Right hindlimb (tissue), 1 donor: Measurements from ENCODE around the gene SLC26A8.

Experiments used
- DNase-seq: peaks from one replicate; pipeline ENCODE4 v3.0.0-alpha.2; 2018

SLC26A8 gene, protein sequence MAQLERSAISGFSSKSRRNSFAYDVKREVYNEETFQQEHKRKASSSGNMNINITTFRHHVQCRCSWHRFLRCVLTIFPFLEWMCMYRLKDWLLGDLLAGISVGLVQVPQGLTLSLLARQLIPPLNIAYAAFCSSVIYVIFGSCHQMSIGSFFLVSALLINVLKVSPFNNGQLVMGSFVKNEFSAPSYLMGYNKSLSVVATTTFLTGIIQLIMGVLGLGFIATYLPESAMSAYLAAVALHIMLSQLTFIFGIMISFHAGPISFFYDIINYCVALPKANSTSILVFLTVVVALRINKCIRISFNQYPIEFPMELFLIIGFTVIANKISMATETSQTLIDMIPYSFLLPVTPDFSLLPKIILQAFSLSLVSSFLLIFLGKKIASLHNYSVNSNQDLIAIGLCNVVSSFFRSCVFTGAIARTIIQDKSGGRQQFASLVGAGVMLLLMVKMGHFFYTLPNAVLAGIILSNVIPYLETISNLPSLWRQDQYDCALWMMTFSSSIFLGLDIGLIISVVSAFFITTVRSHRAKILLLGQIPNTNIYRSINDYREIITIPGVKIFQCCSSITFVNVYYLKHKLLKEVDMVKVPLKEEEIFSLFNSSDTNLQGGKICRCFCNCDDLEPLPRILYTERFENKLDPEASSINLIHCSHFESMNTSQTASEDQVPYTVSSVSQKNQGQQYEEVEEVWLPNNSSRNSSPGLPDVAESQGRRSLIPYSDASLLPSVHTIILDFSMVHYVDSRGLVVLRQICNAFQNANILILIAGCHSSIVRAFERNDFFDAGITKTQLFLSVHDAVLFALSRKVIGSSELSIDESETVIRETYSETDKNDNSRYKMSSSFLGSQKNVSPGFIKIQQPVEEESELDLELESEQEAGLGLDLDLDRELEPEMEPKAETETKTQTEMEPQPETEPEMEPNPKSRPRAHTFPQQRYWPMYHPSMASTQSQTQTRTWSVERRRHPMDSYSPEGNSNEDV

DNA sequence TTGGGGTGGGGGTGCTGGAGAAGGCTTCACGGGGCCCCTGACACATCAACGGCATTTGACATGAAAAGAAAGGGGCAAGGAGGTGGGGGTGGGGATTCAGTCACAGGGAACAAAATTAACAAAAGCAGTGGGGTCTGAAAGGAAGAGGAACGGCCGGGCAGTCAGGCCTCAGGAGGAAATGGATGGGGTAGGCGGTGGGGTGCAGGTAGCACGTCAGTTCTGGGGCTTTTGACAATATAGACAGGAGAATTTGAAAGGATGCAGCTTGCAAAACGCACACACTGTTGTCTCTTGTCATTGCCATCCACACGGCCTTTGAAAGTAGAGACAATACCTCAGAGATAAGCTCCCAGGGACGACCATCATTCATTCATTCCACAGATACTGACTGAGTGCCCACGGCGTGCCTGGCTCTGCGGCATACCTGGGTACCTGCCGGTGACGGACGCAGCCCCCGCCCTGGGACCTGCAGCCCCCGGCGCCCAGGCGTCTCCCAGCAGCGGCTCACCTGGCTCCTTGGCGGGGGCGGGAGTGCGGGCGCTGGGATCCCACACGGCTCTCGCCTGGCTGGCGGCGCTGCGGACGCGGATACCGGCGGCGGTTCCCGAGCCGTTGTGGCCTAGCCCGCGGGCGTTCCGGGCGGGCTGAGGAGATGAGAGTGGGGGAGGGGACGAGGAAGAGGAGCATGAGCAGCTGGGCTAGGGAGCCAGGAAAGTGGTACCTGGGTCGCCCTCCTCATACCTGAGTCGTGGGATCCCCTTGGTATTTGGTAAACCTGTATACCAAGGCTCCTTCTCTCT lies at the start of gene SLC26A8:
Gene SLC26A8, minus strand, starts transcription at position 646 of the 800 bp plus-strand sequence. CDS start 4,934 bp downstream, outside the sequence.
- DNase-seq, result no peak

DNA sequence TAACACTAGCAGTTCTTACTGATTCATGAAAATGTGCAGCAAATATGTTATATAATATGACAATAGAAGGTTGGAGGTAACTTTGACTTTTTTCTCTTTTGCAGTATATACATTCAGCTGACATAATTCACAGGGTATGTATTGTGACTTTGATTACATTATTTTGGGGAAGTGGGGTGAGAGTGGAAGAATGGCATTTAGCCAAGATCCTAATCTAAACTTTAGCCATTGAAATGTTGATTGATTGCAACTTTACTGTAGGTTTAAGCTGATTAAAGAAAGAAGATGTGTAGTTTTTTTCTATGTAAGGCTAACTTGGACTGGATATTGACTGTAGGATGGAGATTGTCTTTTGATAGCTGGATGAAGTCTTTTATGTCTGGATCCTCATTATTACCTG lies 49.1 kb upstream of the SLC26A8 start:
- DNase-seq, result no peak

DNA sequence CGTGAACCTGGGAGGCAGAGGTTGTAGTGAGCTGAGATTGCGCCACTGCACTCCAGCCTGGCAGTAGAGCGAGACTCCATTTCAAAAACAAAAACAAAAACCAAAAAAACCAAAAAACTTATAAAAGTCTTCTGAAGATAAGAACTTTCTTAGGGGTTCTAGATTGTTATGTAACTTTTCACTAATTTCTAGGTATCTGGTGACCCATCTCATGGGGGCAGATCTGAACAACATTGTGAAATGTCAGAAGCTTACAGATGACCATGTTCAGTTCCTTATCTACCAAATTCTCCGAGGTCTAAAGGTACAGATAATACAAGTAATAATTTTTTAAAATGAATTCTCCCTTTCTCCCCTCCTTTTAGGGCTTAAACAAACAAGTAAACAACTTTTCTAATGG lies 48.2 kb upstream of the SLC26A8 start:
- no peak for DNase-seq

DNA sequence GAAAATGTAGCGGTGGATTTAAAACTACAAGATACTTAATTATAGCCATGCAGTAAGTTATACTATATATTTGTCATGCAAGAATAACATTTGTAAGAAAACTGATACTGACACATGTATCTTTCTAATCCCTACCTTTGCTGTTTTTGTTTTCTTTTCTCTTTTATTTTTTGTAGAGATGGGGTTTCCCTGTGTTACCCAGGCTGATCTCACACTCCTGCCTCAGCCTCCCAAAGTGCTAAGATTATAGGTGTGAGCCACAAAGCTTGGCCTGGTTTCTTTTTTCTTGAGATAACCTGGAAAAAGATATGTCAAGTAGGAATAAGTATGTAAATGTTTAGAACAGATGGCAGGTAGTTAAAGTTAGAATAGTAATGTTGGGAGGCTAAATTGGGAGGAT lies 47.3 kb upstream of the SLC26A8 start:
- no peak for DNase-seq

DNA sequence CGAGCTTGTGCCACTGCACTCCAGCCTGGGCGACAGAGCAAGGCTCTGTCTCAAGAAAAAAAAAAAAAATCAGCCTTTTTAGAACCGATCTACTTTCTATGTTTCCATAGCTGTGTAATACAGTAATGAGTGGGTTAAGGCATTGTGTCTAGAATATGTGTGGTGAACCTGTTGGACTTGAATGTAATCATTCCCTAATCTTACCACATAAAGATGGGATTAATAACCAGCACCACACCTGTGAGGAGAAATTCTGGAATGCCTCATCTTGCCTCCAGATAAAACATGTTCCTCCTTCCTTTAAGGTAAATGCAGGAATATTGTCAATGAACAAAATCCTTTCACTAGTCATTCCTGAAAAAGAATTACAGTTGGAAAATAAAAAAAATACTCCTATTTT lies 46.8 kb upstream of the SLC26A8 start:
- no peak for DNase-seq

DNA sequence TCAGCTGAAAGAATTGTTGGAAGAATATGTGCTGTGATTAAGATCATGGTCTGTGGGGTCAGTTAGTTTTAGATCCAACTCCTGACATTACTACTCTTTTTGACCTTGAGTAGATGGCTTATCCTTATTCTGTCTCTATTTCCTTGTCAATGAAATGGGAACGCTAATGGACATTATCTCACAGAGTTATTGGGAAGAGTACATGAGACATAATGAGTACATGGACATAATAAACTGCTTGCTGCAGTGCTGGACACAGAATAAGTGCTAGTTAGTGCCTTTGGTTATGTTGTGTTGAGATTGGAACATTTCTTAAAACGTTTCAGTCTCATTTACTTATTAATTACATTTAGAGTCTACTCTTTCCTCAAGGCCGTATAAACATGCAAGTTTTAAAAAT lies 45.8 kb upstream of the SLC26A8 start:
- no peak for DNase-seq

DNA sequence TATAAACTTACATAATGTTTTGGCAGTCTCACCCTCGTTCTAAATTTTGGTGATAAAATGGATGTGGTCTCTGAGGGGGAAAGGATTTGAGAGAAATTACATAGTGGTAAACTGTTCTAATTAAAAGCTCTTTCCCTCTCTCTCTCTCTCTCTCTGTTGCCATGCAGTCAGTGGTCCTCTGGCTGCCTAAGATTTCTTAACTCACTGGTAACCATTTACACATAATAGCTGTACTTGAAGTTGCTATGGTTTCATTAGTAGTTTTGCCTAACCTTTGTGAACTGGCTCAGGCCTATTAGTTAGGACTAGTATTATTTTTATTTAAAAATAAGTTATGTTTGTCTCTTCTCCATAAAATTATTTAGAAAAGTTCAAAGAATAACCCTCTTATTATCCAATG lies 45.1 kb upstream of the SLC26A8 start:
- DNase-seq, result no peak

DNA sequence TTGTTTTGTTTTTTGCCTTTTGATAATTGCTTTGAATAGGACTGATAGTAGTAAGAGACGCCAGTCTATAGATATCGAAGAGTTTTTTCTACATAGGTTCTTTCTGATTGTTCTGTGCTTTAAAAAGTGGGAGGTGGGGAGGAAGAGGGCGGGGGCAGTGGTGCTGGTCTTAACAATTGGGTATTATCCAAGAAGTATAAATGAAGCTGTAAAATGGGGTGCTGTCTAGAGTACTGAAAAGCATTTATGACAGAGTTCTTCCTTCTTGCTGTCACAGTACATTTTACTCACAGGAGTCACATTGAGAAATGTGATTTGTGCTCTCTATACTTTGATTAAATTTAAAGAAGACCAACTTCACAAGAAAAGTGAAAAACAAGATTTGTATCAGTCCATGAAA lies 44.1 kb upstream of the SLC26A8 start:
- DNase-seq, result no peak

DNA sequence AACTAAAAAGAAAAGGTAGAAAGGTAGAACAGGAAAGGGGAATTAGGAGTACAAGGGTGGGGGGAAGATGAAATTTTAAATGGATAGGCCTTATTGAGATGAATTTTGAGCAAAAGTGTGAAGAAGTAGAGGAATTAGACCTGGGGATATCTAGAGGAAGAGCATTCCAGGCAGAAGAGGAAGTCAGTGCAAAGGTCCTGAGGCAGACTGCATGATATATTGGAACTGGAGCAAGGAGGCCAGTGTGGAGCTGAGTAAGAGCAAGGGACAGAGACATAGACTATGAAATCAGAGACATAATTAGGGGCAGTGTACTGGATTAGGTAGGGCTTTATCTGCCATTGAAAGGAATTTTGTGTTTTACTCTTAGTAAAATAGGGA lies 43.6 kb upstream of the SLC26A8 start:
- DNase-seq, result no peak

DNA sequence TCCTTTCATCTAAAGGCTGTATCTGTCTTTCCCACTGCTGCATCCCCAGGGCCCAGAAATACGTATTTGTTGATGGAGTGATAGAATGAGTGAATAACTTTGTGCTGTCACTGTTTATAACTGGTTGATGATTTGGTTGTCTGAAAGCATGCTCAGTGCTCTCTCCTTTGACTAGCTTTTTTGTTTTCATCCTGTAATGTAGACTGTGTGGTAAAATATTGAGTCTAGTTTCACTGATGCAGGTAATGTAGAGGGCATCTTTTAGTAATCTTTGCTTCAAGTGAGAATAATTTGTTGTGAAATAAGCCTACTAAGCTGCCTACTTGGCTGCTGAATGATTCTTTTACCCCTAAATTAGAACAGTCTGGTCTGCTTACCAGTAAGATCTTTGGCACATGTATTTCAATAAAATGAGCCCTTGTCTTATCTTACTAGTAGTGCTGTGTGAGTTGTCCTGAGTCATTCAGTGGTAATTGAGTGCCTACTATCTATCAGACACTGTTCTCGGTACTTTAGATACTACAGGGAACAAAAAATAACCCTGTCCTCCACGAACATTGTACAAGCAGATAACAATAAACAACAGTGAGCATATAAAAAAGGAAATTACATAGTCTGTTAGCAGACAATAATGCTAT lies 43.1 kb upstream of the SLC26A8 start:
- no peak for DNase-seq

DNA sequence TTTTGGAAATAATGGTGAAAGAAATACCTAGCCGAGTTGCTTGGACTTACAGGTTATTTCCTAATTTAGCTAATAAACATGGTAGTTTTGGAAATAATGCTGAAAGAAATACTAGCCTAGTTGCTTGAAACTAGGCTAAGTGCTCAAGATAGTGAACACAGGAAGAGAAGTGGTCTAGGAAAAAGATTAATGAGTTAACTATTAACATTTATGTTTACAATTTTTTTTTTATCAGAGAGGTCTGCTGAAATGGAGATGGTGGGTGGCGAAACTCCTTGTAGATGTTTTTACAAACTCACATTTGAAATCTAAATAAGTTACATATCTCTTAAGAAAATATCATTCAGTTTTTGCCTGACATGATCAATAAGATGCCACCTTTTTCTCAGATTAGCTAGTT lies 42.4 kb upstream of the SLC26A8 start:
- no peak for DNase-seq

DNA sequence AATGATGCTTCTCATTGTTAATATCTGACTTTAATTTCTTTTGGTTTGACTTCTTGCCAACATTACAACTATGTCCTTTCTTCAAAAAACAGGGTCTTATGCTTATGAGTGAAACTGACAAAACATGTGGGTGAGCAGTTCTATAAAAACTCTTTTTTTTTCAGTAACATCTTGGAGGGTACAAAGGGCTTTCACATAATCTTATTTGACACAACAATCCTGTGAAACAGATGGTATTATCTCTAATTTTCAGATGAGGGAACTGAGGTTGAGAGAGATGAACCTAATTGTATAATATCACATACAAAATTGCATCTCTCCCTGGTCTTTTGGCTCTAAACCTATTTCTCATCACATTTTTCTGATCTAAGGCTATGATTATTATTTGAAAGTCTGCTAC lies 41.5 kb upstream of the SLC26A8 start:
- no peak for DNase-seq

DNA sequence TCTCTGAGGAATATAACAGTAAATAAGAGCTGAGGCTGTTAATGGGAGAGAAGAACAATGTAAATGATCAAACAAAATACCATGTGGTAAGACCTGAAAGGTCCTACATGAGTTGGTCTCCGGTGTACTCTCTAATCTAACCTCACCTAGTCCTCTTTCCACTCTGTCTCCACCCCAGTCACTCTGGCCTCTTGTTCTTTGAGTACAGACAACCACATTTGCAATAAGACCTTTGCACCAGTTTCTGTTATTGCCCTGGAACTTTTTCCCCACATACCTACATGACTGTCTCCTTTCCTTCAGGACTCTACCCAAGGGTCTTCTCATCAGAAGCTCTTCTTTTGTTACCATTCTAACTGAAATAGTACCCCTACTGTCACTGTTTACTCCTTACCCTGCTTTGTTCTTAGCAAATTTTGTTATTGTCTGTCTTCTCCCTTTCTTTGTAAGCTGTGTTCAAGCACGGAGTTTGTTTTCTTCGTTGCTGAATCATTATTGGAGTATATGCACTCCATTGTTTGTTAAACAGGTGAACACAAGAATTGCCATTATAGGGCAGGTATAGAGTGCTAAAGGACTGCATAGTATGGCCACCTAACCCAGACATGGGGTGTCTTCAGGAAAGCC lies 40.4 kb upstream of the SLC26A8 start:
- DNase-seq, result no peak

DNA sequence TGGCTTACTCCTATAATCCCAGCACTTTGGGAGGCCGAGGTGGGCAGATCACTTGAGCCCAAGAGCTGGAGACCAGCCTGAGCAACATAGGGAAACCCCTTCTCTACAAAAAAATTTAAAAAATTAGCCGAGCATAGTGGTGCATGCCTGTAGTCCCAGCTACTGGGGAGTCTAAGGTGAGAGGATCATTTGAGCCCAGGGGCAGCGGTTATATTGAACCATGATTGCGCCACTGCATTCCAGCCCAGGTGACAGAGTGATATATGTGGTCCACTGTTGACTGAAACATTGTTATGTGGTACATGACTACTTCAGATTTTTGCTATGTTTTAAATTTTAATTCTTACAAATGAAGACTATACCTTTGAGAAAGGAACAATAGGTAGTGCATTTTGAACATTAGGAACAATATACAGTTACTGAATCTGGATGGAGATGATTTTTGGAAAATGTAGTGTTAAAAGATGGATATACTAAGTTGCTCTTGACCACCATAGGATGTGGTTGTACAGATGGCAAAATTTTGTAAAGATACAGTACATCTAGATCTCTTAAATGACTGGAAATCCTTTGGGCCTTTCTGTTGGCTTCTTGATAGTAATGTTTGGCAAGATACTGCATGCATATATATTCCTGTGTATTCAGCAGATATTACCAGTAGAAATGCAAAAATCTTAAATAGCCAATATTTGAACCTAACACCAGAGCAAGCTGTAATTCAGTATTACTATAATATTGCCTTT lies 39.0 kb upstream of the SLC26A8 start:
- DNase-seq, result no peak

DNA sequence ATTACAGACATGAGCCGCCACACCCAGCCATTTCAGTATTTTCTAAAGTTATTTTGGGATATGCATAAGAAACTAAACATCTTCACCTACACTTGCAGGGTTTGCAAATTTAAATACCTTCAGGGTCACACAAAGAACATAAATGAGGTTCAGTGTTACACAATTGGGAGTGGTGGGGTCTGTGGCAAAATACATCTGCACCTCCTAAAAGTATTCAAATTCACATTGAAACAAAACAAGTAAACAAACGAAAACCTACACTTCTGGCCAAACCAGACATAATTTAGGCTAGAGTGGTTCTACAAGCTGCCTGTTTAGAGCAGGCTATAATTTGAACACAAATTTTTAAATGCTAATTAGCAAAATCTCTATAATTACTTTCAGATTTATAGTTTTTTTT lies 37.8 kb upstream of the SLC26A8 start:
- DNase-seq, result no peak

DNA sequence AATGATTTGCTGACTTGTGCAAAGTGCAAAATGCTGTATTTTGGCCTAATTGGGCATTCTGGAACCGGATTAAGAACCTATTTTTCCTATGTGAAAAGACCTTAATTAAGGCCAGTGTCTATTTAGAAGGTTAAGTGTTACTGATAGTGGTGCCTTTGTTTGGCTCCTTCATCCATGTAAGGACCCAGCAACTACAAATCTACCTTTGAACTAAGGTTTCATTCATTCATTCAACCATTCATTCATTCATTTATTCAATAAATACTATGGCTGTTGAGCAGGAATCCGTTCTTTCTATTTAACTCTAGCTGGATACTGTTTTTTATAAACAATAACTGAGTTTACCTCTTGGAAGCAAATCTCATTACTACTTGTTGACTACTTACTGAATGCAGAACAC lies 36.8 kb upstream of the SLC26A8 start:
- DNase-seq, result no peak

DNA sequence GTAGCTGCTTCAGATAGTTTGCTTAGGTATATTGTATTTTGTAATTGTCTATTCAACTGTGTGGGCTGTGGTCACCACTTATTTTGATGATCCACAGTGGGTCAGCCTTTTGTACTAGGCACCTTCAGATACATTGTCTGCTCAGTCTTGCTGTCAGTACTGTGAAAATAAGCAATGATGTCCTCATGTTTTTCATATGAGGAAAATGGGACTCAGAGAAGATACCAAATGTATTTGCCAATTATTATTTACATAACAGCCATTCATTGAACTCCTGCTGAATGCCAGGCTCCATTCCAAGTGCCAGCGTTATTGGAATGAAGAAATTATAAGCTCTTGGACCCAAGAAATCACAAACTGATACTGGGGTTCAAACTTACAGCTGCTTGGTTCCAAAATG lies 31.7 kb upstream of the SLC26A8 start:
- no peak for DNase-seq

DNA sequence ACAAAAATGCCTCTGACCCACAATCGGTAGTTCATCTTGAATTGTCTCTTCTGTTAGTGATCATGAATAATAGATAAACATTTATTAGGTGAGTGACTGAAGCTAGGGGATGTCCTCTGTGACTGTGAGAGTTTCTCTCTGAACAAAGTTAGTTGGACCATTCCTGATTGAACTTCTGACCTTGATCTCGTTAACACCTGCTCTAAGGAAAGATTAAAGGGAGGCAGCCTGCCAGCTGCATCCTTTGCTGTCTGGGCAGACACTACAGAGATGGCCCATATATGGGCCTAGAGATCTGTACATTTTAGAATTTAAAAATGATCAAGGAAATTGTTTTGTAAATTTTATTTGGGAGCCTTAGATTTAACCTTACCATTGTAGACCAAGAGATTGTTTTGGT lies 30.5 kb upstream of the SLC26A8 start:
- no peak for DNase-seq

DNA sequence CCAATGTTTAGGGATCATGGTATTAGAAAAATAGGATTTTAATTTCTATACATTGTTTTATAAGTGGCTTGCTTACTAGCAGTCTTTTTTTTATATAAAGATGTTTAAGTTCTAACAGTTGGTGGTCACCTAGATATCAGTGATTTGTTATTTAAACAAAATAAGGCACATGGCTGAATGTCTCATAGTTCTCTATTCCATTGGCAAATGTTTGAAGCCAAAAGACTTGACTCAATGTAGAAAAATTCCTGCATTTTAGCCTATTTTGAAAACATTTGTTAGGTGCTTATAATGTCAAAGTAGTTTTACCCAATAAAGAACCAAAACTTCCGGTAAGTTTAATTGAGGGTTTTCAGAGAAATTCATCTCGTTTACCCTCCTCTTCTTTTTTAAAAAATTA lies 30.0 kb upstream of the SLC26A8 start:
- DNase-seq, result no peak

DNA sequence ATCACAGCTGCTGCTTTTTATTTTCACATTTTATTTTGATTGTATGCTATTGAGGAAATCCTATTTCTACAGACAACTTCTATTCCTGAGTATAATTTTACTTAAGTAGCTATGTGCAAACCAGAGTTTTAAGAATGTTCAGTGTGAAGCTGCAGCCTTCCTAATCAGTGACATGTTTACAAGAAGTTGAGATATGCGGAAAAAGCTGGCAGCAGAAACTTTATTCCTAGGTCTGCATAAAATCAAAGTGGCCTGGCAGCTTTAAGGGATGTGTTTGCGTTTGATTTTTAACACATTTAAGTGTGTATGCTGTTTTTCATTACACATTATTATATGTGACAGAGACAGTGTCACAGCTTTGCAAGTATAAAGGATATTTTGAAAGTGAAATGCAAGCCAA lies 29.4 kb upstream of the SLC26A8 start:
- no peak for DNase-seq

DNA sequence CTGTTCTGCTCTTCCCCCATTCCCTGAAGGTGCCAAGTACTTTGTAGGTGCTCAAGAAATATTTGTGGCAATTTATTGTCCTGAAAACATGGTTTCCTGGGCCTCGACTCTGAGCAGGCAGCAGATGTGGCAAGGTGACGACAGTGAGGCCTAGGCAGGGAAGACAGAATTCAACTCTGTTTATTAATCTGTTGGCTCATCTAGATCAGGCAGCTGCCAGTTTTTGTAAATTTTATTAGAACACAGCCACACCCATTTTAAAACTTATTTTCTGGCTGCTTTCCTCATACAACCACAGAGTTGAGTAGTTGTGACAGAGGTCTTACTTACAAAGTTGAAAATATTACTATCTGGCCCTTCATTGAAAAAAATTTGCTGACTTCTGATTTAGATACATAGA lies 27.7 kb upstream of the SLC26A8 start:
- DNase-seq, result peak; percentile 27
